Measurements from ENCODE around the gene BTG4. TPM values are rescaled to one million over a fixed set of nuclear protein-coding genes. Genes with fewer than 3 reads are reported as not detected.
A peak's percentile ranks its signal among the peaks of the same experiment; 100 is the strongest.

The BTG4 gene
- total RNA-seq, 1 experiment from 2014 or later: 0.15 TPM

DNA sequence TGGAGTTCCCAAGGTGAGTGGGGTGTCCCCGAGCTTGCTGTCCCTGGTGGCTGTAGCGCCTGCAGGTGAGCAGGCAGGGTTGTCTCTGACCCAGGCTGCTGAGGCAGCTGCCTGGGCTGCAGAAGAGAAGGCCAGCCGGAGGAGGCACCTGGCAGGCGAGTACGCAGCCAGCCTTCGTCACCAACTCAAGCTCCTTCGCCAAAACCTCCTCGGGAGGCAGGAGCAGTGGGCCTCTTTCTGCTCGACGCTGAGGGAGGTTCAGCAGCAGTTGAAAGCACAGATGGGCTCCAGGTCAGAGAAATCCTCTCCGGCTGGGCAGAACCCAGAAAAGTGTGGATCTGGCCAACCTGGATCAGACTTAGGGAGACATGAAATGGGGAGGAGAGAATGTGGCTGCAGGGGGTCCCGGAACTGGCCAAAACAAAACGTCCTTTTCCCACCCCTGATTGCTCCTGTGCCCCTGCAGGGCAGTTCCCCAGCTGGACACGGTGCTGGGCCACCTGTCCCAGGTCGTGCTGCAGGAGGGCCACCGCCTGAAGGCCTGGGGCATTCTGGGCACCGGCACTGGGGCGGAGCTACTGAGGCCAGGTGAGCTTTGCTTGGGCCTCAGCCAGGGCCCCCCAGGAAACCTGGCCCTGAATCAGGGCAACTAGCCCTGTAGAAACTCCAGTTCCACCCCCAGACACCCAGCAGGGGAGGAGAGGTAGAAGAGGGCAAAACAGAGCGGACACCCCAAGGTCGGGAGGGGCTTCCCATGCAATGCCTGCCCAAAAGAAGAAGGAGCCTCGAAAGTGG lies 56.7 kb downstream of the BTG4 start:
- DNase-seq (ENCODE audit: low spot score): no peak

DNA sequence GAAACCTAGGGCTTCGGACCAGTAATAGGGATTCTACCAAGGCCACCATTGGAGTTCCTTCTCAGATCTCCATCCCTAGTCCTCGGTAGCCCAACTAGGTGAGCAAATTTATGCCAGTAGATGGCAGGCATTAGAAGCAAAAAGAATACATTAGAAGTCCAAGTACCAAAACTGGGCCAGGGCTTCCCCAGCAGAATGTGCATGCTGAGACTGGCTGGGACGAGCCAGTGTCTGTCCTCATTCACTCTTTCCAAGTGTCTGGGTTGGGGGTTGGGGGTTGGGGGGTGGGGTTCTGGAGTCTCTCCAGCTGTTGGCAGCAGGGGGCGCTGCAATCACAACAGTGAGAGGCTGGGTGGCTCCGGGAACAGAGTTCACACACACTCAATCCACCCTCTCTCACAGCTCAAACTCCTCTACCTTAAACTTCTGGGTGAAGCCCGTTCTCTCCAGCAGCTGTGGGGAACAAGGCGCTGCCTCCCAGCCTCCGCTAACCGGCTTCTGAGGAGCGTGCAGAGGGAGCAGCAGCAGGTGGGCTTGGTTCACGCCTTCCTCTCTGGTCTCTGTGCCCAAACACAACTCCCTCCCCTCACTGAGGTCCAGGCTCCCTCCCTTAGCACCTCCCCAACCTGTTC lies 57.5 kb downstream of the BTG4 start:
- DNase-seq (ENCODE audit: low spot score): peak; percentile 39

DNA sequence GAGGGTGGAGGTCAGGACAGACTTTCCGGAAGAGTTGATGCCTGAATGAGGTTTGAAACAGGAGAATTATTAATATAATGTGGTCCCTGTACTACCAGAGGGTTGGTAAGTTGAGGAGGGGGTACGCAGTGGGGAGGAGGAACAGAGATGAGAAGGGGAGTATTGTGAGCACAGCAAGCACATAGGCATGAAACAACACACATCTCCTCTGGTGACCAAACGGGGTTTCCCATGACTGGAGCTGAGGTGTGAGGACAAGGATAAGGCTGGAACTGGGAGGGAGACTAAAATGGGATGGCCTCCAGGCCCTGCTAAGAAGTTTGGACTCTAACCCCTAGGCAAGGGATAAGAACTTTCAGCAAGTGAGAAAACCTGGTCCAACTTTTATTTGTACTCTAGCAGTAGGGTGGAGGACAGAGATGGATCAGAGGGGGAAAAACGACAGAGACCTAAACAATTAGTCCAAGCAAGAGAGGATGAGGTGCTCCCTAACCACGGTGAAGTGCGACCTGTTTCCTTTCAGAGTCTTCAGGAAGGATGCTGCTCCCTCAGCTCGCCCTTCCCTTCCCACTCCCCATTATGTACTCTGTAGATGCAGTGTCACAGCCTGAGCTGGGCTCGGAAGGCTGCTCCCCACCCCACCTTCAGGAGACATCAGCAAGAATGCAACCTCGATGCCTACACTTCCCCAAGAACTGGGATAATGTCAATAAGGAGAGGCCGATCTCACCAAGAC lies 59.2 kb downstream of the BTG4 start:
- DNase-seq (ENCODE audit: low spot score): no peak

DNA sequence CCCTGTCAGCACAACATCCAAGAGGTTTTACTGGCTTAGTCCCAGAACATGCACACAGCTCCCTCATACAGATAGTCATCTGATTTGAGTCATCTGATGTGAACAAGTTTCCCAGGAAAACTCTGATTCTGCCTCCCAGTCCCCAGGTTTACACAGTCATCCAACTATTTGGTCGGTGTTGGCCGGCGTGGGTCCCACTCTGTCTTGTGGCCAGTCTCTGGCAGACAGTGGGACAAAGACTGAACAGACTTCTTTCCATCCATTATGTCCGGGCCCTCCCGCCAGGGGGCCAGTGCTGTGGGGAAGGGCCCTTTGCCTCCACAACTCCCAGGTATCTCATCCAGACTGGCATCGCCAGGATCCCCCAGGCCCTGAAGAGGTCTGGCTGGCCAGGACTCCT lies 60.0 kb downstream of the BTG4 start:
- no peak for DNase-seq (ENCODE audit: low spot score)

DNA sequence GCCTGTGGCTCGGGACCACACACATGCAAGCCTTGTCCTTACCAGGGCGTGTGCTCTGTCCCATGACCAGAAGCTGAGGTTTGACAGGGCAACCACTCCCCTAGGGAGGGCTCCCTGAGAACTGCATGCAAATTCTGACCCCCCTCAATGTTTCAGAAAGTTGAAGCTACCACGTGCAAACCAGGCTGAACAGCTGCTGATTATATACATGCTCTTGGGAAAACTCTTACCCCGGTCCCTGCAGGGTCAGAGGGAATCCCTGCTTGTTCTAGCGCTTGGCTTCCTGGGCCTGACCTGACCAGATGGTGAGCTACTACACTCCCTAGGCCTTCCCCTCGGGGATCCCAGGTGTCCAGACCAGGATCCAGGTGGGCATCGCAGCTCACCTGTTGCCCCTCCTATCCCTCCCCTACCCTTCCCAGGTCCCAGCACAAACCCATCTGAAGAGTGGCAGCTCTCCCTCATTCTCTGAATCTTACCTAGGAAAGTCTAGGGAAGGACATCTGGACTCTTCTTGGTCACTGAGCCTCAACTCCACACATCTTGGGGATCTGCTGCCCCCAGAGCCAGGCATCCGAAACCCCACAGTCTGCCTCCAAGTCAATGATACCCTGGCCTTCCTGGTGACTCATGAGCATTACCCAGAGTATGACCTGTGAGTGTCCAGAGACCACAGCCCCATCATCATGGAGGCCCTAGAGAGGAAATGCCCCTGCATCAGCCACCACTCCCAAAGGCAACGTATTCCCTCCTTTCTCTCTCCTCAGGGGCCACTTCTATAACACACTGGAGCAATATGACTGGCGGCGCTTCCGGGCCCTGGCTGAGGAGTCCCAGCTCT lies 61.5 kb downstream of the BTG4 start:
- DNase-seq (ENCODE audit: low spot score): no peak

DNA sequence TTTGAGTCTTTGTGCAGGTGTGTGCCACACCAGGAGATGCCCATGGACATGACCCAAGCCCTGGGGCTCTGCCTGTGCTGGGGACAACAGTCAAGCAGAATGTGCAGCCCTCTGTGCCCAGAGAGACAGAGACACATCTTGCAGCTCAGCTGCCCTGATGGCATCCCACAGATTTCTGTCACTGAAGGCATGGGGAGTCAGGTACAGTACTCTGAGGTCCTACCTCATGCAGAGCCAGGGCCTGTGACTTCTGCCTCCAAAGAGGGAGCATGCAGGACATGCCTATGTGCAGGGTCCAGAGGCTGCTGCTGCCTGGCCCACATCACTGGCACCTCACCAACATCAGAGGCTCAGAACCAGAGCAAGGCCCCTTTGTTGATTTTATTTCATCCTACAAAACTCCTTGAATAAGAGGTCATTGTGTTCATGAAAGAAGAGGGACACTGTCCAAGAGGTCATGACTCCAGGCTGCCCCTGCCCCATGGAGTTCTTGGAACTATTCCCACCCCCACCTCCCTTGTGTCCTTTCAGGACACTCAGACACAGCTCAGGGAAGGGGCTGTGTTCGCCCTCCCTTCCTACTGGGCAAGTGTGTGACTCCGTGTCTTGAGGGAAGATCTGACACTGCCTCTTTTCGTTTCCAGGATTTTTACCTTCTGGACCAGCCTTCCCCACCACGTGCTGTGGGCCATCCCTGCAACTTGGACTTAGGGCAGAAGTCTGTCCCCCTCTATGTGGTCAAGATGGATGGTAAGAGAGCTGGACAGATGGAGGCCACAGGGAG lies 62.3 kb downstream of the BTG4 start:
- DNase-seq (ENCODE audit: low spot score): no peak

DNA sequence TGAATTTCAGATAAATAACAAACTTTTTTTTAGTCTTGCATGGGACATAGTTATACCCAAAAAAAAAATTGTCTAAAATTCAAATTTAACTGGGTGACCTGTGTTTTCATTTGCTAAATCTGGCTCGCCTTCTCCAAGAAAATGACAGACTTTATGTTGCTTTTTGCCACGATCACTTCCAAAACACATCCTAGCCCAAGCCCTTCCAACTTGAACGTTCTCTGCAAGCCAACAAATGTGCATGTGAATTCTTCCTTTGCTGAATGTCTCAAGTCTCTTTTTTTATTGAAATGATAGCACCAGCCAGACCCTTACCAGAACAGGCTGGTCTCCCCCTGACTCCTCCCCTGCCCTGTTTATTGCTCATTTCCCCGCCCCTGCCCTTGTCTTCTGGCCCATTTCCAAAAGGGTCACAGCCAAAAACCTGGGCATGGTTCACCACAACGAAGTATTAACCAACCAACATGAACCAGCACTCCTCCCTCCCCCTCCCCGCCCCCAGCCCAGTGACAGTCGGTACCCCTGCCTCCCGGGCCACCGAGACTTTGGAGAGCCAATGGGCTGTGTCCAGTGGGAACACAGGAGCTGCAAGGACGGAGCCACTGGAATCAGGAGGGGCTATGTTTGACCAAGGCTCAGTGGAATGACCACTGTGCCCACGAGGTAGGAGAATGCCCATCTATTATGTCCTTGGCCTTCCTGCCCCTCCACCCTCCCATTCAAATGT lies 63.2 kb downstream of the BTG4 start:
- DNase-seq (ENCODE audit: low spot score): no peak

DNA sequence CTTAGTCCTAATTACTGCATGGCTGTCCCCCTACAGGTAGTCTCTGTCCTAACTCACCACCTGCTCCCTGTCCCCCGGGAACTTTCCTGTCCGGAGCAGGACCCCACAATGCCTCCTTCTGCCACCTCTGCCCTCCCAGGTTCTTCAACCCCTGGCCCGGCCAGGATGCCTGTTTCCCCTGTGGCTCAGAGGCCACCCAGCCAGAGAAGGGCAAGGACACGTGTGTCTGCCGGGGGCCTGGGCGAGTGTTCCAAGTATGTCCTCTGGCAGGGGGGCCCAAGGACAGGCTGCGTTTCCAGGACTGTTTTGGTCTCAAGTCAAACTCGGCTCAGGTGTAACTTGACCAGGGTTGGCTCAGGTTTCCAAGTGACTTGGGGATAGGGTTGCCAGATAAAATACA lies 63.8 kb downstream of the BTG4 start:
- no peak for DNase-seq (ENCODE audit: low spot score)

DNA sequence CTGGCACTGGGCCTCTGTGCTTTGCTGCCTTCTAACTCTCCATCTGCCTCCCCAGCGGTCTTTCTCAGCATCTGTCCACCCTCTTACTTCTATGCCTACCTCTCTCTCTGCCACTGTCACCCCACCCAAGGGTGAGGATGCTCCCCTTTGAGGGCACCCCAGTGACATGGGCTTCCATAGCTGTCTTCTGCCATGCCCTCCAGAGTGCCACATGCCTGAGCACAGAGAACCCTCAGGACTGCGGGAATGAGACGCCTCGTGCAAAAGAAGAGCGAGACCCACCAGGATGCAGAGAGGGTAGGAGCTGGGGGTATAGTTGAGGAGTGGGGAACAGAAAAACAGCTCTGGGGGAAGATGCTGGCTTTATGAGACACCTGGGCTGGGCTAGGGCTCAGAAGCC lies 64.3 kb downstream of the BTG4 start:
- no peak for DNase-seq (ENCODE audit: low spot score)

DNA sequence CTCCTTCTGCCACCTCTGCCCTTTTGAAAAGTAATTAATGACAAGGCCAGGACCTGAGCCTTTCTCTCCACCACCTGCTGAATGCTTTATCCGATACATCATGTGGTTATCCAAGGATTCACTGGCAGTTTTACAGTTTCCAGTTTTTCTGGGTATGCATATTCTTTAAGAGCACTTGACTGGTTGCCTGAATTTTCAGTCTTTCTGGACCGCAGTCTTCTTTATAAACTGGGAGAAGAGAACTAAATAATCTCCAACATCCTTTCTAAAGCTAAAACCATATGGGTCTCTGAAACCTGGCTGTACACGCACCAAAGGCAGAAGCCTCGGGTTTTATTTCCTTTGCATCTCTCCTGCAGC lies 65.1 kb downstream of the BTG4 start:
- DNase-seq (ENCODE audit: low spot score): no peak

DNA sequence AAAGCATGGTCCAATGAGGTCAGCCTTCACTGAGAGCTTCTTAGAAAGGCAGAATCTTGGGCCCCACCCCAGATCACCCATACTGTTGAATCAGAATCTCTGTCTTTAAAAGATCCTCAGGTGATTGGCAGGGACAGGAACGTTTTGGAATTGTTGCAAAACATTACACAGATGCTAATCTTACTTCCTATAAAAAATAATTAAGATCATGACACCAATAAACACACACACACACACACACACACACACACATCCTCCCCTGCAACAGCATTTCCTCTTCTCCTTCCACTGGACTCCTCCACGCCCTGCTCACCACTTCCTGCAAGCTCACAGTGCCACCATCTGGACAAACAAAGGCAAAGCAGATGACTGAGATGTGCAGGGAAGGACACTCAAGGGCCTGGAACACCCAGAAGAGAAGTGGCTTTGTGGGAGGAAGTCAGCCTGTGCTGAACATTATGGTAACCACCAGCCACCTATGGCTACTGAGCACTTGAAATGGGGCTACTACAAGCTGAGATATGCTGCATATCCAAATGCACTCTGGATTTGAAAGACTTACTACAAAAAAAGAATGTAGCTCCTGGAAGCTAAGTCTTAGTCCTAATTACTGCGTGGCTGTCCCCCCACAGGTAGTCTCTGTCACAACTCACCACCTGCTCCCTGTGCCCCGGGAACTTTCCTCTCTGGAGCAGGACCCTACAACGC lies 65.6 kb downstream of the BTG4 start:
- peak; percentile 94 for DNase-seq (ENCODE audit: low spot score)

DNA sequence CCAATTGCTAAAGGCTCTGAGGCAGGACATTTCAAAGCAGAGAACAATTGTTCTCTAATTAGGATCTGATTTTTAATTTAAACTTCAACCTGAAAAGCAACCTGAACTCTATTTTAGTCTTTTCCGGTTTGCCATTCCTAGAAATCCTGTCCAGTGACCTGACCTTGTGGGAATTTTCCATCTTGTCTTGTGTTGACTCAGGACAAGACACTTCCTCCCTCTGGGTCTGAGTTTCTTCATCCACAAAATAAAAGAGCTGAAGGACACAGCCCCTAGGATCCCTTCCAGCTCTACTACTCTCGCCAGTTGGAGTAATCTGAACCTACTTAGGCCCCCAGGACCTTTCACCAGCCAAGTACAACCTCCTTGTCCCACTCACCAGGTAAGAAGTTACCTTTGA lies 66.6 kb downstream of the BTG4 start:
- DNase-seq (ENCODE audit: low spot score): no peak

Other genes starting within 250 kb of the BTG4 start
- gene POU2AF3, start 213.8 kb downstream of the BTG4 start, total RNA-seq (2014; rRNA removed; shearing (Covaris generic)): 2.3 TPM in 1 of 2 replicates, not detected in the other
- gene POU2AF1, start 133.1 kb downstream of the BTG4 start, total RNA-seq (2014; rRNA removed; shearing (Covaris generic)): not detected in 2 replicates
- not detected in 2 replicates for gene HOATZ, start 2.4 kb upstream of the BTG4 start, total RNA-seq (2014; rRNA removed; shearing (Covaris generic))
- gene LAYN, start 28.3 kb upstream of the BTG4 start, total RNA-seq (2014; rRNA removed; shearing (Covaris generic)): 28.8 and 34.3 TPM in 2 replicates
- 7.7 and 8.9 TPM in 2 replicates for gene SIK2, start 90.1 kb upstream of the BTG4 start, total RNA-seq (2014; rRNA removed; shearing (Covaris generic))